Endodermal cell (in vitro differentiated cells): ENCODE results near the gene ZNF695. TPM values are rescaled to one million over a fixed set of nuclear protein-coding genes. Genes with fewer than 3 reads are reported as not detected.
"Not testable (repeated sequence)": the region's sequence is repeated elsewhere in the genome, so short reads cannot be mapped to it uniquely, and the experiment has no call there.

Experiments used
- DNase-seq: peaks from one replicate; pipeline ENCODE4 v3.0.0-alpha.2; 2017
- H3K27ac ChIP-seq: 2 replicates; pipeline ENCODE4 v1.5.1; 2013; ENCODE audit warnings: mild to moderate bottlenecking, low read depth, low read length, moderate library complexity
- H3K27me3 ChIP-seq: 2 replicates; pipeline ENCODE4 v1.6.1; 2013; ENCODE audit warnings: mild to moderate bottlenecking, low read length, moderate library complexity; ENCODE audit not compliant: insufficient read depth, control insufficient read depth, poor library complexity, severe bottlenecking
- H3K36me3 ChIP-seq: 2 replicates; pipeline ENCODE4 v1.7.0; 2013; ENCODE audit warnings: mild to moderate bottlenecking, low read length, moderate library complexity; ENCODE audit not compliant: control insufficient read depth, insufficient read depth
- H3K4me1 ChIP-seq: one replicate; pipeline ENCODE4 v1.7.0; 2013; ENCODE audit warnings: low read length; ENCODE audit not compliant: control insufficient read depth, insufficient read depth
- H3K4me3 ChIP-seq: 2 replicates; pipeline ENCODE4 v1.5.1; 2013; ENCODE audit warnings: mild to moderate bottlenecking, low read length, moderate library complexity
- H3K9ac ChIP-seq: 2 replicates; pipeline ENCODE4 v1.6.1; 2013; ENCODE audit warnings: mild to moderate bottlenecking, low read length, moderate library complexity; ENCODE audit not compliant: poor library complexity, severe bottlenecking; ENCODE audit errors: extremely low read depth
- H3K9me3 ChIP-seq: 2 replicates; pipeline ENCODE4 v1.6.1; 2013; ENCODE audit warnings: mild to moderate bottlenecking, low read length, moderate library complexity; ENCODE audit not compliant: control insufficient read depth
- H3K27ac Mint-ChIP-seq: 2 replicates; pipeline ENCODE4 v1.8.0; 2020; ENCODE audit warnings: mixed read lengths
- H3K27me3 Mint-ChIP-seq: 2 replicates; pipeline ENCODE4 v1.8.0; 2021; ENCODE audit warnings: mild to moderate bottlenecking, mixed read lengths; ENCODE audit not compliant: insufficient read depth
- H3K36me3 Mint-ChIP-seq: 2 replicates; pipeline ENCODE4 v1.8.0; 2020; ENCODE audit warnings: low read depth, mixed read lengths
- H3K4me1 Mint-ChIP-seq: 2 replicates; pipeline ENCODE4 v1.8.0; 2020; ENCODE audit warnings: mixed read lengths
- H3K4me3 Mint-ChIP-seq: 2 replicates; pipeline ENCODE4 v1.8.0; 2020; ENCODE audit warnings: mild to moderate bottlenecking, moderate library complexity, mixed read lengths
- H3K9me3 Mint-ChIP-seq: 2 replicates; pipeline ENCODE4 v1.8.0; 2020; ENCODE audit warnings: mild to moderate bottlenecking, mixed read lengths
- WGBS, 2 experiments: methylation state at CpG; one replicate each; pipeline versions ENCODE4 v1.1.5 to v1.1.7; 2013; ENCODE audit warnings: missing lambda C conversion rate in 2 of 2, mixed read lengths in 1 of 2; ENCODE audit not compliant: insufficient coverage in 1 of 2, insufficient read length in 1 of 2; 5-methylcytosine and 5-hydroxymethylcytosine counted together
- total RNA-seq, 2 donors: library from RNA; stranded (reverse); fragmentation: NEBNext Ultra II Directional in 1 of 2; extraction: Animal tissue kit (Norgen Biotek cat#: 25700) in 1 of 2; gene quantifications; 2 replicates in 1 of 2; 3 replicates in 1 of 2; pipeline ENCODE4 v1.2.1, GENCODE V29; 2021
- TF ChIP-seq, protein P1 (sequence below): fragments of 200-600 bp; sonication (generic); conservative IDR thresholded peaks from 2 replicates; pipeline ENCODE4 v1.5.0; 2021; ENCODE audit warnings: antibody characterized with exemption, mild to moderate bottlenecking

Gene ZNF695
- total RNA-seq, 2 donors from 2014 or later, result 16.4 to 22.6 TPM

DNA sequence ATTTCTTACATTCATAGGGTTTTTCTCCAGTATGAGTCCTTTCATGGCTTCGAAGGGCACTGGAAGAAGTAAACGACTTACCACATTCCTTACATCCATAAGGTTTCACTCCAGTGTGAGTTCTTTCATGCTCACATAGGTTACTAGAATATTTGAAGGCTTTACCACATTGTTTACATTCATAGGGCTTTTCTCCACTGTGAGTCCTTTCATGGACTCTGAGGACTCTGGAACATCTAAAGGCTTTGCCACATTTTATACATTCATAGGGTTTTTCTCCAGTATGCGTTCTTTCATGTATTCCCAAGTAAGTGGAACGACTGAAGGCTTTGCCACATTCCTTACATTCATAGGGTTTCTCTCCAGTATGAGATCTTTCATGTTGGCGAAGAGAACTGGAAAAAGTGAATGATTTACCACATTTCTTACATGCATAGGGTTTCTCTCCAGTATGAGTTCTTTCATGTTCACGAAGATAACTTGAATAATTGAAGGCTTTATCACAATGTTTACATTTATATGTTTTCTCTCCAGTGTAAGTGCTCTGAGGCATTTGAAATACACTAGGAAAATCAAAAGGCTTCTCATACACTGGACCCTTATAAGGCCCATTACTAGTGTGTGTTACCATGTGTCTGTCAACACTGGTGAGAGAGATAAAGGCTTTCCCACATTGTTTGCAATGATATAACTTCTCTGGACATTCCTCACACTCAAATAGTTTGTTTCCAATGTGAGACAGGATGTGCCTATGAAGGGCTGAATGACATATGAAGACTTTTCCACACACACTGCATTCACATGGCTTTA lies 29.9 kb upstream of the ZNF695 start:
- H3K4me1 Mint-ChIP-seq, result no peaks in the 10 kb centered on the region
- H3K27me3 Mint-ChIP-seq, result no peaks in the 10 kb centered on the region
- H3K27ac Mint-ChIP-seq, result no peak overlapping the region
- WGBS, 2 experiments, result 91 to 94% methylated on average over 3 to 6 of the region's 6 CpGs
- H3K27me3 ChIP-seq, result no peaks in the 10 kb centered on the region
- DNase-seq, result no peak
- H3K9me3 Mint-ChIP-seq, result peaks cover 96% of the 10 kb centered on the region
- TF ChIP-seq, protein P1, sequence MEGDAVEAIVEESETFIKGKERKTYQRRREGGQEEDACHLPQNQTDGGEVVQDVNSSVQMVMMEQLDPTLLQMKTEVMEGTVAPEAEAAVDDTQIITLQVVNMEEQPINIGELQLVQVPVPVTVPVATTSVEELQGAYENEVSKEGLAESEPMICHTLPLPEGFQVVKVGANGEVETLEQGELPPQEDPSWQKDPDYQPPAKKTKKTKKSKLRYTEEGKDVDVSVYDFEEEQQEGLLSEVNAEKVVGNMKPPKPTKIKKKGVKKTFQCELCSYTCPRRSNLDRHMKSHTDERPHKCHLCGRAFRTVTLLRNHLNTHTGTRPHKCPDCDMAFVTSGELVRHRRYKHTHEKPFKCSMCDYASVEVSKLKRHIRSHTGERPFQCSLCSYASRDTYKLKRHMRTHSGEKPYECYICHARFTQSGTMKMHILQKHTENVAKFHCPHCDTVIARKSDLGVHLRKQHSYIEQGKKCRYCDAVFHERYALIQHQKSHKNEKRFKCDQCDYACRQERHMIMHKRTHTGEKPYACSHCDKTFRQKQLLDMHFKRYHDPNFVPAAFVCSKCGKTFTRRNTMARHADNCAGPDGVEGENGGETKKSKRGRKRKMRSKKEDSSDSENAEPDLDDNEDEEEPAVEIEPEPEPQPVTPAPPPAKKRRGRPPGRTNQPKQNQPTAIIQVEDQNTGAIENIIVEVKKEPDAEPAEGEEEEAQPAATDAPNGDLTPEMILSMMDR, result no peak
- H3K9me3 ChIP-seq, result peaks cover 98% of the 10 kb centered on the region
- H3K4me3 Mint-ChIP-seq, result no peak overlapping the region
- H3K4me1 ChIP-seq, result no peaks in the 10 kb centered on the region
- H3K27ac ChIP-seq, result no peak overlapping the region
- H3K36me3 ChIP-seq, result peaks cover 62% of the 10 kb centered on the region
- peaks cover 86% of the 10 kb centered on the region for H3K36me3 Mint-ChIP-seq
- no peak overlapping the region for H3K9ac ChIP-seq
- H3K4me3 ChIP-seq, result peak overlapping the region; percentile 68

DNA sequence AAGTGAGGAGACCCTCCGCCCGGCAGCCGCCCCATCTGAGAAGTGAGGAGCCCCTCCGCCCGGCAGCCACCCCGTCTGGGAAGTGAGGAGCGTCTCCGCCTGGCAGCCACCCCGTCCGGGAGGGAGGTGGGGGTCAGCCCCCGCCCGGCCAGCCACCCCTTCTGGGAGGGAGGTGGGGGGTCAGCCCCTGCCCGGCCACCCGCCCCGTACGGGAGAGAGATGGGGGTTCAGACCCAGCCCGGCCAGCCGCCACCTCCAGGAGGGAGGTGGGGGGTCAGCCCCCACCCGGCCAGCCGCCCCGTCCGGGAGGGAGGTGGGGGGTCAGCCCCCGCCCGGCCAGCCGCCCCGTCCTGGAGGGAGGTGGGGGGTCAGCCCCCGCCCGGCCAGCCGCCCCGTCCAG lies 24.4 kb upstream of the ZNF695 start:
- H3K4me1 Mint-ChIP-seq, H3K27me3 Mint-ChIP-seq, H3K27me3 ChIP-seq, H3K4me3 ChIP-seq, H3K4me1 ChIP-seq, H3K9ac ChIP-seq, DNase-seq, H3K27ac ChIP-seq, H3K27ac Mint-ChIP-seq, H3K4me3 Mint-ChIP-seq: not testable (repeated sequence)
- peaks cover 91% of the 10 kb centered on the region for H3K9me3 Mint-ChIP-seq
- peaks cover 39% of the 10 kb centered on the region for H3K36me3 Mint-ChIP-seq
- H3K36me3 ChIP-seq, result peaks cover 37% of the 10 kb centered on the region
- 82% methylated on average over 23 of the region's 30 CpGs; no CpG with 5 or more reads in 1 of the 2 experiments for WGBS, 2 experiments
- H3K9me3 ChIP-seq, result peaks cover 85% of the 10 kb centered on the region

DNA sequence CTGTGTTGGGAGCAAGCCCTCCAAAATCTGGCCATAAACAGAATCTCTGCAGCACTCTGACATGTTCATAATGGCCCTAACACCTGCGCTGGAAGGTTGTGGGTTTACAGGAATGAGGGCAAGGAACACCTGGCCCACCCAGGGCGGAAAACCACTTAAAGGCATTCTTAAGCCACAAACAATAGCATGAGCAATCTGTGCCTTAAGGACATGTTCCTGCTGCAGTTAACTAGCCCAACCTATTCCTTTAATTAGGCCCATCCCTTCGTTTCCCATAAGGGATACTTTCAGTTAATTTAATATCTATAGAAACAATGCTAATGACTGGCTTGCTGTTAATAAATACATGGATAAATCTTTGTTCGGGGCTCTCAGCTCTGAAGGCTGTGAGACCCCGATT lies 16.8 kb upstream of the ZNF695 start:
- not testable (repeated sequence) for H3K27ac Mint-ChIP-seq, H3K4me1 ChIP-seq, H3K27me3 Mint-ChIP-seq, DNase-seq, H3K36me3 ChIP-seq, H3K27ac ChIP-seq, H3K4me1 Mint-ChIP-seq, H3K36me3 Mint-ChIP-seq, H3K9ac ChIP-seq, H3K4me3 Mint-ChIP-seq, H3K27me3 ChIP-seq, H3K4me3 ChIP-seq
- peaks cover 27% of the 10 kb centered on the region for H3K9me3 ChIP-seq
- 83% methylated on average over 4 of the region's 5 CpGs; no CpG with 5 or more reads in 1 of the 2 experiments for WGBS, 2 experiments
- peaks cover 90% of the 10 kb centered on the region for H3K9me3 Mint-ChIP-seq

DNA sequence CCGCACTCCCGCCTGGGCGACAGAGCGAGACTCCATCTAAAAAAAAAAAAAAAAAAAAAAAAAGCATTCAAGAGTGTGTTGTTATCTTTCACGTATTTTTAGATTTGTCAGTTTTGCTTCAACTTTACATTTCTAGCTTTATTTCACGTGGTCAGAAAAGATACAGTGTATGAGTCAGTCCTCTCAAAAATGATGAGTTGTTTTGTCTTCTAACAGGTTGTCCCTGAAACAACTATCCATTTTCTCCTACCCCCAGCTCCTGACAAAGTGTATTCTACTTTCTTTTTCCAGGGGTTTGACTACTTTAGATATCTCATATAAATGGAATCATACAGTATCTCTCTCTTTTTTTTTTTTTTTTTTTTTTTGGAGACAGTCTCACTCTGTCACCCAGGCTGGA lies 5.5 kb upstream of the ZNF695 start:
- H3K36me3 ChIP-seq, result no peaks in the 10 kb centered on the region
- no peaks in the 10 kb centered on the region for H3K4me1 ChIP-seq
- TF ChIP-seq, protein P1, result no peak
- peaks cover 22% of the 10 kb centered on the region for H3K9me3 Mint-ChIP-seq
- 60 to 91% methylated on average over 1 to 6 of the region's 6 CpGs for WGBS, 2 experiments
- H3K27me3 ChIP-seq, result no peaks in the 10 kb centered on the region
- H3K27me3 Mint-ChIP-seq, result peaks cover 7% of the 10 kb centered on the region
- no peaks in the 10 kb centered on the region for H3K4me1 Mint-ChIP-seq
- no peak overlapping the region for H3K27ac ChIP-seq
- H3K4me3 ChIP-seq, result no peak overlapping the region
- no peaks in the 10 kb centered on the region for H3K36me3 Mint-ChIP-seq
- no peak overlapping the region for H3K27ac Mint-ChIP-seq
- H3K9me3 ChIP-seq, result peaks cover 5% of the 10 kb centered on the region
- DNase-seq, result no peak
- H3K9ac ChIP-seq, result no peak overlapping the region
- no peak overlapping the region for H3K4me3 Mint-ChIP-seq
